Measurements from ENCODE around the gene MEP1A. TPM values are rescaled to one million over a fixed set of nuclear protein-coding genes. Genes with fewer than 3 reads are reported as not detected.
"Not testable (repeated sequence)": the region's sequence is repeated elsewhere in the genome, so short reads cannot be mapped to it uniquely, and the experiment has no call there.

The MEP1A gene
- total RNA-seq, 4 donors from 2014 or later = not detected

DNA sequence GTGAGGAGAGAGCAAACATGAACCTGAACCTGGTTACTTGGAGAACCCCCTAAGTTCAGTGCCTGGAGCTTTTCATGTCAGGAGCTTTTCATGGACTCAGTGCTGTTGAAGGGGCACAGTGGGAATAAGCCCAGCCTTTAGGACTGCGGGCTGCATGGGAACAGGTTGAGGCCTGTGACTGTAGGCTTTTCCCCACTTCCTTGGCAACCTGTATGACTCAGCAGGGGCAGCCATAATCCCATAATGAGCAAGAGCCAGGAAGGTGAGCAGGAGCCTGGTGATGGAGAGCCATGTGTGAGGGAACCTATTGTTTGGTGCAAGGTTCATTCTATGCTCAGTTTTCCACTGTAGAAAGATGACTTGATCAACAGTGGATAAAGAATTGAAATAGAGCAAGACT, 23.4 kb downstream of the MEP1A start:
- no peak for ATAC-seq
- Histone ChIP-seq H3K27ac (no peak overlapping the region), H3K9me3 (no peaks in the 10 kb centered on the region), H3K36me3 (no peaks in the 10 kb centered on the region), H3K4me3 (no peak overlapping the region), H3K27me3 (peaks cover 14% of the 10 kb centered on the region), H3K4me1 (no peaks in the 10 kb centered on the region)
- 87% methylated on average over 1 of the region's 1 CpG; no CpG with 5 or more reads in 1 of the 2 donors for WGBS, 2 donors (ENCODE audit: low coverage in 1 of 2)
- TF ChIP-seq POLR2AphosphoS5 (IDR thresholded peaks at IDR 0.05) (no peak), EP300 (IDR thresholded peaks at IDR 0.05) (no peak), POLR2A (IDR thresholded peaks at IDR 0.05) (no peak)
- TF ChIP-seq, protein P1, sequence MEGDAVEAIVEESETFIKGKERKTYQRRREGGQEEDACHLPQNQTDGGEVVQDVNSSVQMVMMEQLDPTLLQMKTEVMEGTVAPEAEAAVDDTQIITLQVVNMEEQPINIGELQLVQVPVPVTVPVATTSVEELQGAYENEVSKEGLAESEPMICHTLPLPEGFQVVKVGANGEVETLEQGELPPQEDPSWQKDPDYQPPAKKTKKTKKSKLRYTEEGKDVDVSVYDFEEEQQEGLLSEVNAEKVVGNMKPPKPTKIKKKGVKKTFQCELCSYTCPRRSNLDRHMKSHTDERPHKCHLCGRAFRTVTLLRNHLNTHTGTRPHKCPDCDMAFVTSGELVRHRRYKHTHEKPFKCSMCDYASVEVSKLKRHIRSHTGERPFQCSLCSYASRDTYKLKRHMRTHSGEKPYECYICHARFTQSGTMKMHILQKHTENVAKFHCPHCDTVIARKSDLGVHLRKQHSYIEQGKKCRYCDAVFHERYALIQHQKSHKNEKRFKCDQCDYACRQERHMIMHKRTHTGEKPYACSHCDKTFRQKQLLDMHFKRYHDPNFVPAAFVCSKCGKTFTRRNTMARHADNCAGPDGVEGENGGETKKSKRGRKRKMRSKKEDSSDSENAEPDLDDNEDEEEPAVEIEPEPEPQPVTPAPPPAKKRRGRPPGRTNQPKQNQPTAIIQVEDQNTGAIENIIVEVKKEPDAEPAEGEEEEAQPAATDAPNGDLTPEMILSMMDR (IDR thresholded peaks at IDR 0.05) = no peak

DNA sequence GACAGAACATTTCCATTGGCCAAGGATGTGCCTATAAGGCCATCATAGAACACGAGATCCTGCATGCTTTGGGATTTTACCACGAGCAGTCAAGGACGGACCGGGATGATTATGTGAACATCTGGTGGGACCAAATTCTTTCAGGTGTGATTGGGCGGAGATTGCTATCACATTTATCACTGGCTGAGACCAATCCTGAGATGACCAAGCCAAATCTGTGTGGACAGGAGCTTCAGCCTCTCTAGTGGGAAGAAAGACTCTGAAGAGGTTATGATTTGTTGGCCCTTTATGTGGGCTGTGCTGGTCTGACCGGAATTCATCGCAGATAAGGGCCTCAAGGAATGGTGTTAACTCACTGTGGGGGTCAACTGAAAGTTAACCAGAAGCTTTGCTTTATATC, 26.4 kb downstream of the MEP1A start:
- WGBS, 2 donors (ENCODE audit: low coverage in 1 of 2) = 68 to 83% methylated on average over 3 to 4 of the region's 7 CpGs
- Histone ChIP-seq H3K9me3 (no peaks in the 10 kb centered on the region), H3K36me3 (no peaks in the 10 kb centered on the region), H3K27me3 (peaks cover 9% of the 10 kb centered on the region), H3K4me1 (no peaks in the 10 kb centered on the region), H3K4me3 (no peak overlapping the region), H3K27ac (no peak overlapping the region)
- ATAC-seq = no peak
- TF ChIP-seq POLR2A (IDR thresholded peaks at IDR 0.05) = no peak
- no peak for TF ChIP-seq EP300 (IDR thresholded peaks at IDR 0.05)
- TF ChIP-seq, protein P1 (IDR thresholded peaks at IDR 0.05) = no peak
- TF ChIP-seq POLR2AphosphoS5 (IDR thresholded peaks at IDR 0.05) = no peak

DNA sequence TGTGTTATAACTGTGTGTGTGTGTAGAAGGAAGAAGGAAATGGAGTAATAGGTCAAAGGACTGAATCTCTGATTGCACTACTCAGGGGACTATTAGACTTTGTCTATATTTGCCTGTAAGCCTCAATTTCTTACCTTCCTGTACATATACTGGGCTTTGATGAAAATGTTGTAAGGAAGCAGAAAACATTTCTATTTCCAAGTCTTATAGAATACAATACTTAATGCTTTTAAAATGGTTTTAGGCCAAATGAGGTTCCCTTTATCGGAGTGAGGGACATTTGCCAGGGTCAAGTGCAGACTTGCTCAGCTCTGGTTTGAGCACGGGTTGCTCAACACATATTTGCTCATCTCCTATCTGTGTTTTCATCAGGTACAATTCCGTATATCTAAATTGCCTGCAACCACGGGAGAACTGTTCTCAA, 28.3 kb downstream of the MEP1A start:
- Histone ChIP-seq H3K4me3 (no peak overlapping the region), H3K4me1 (no peaks in the 10 kb centered on the region), H3K36me3 (no peaks in the 10 kb centered on the region), H3K27ac (no peak overlapping the region), H3K9me3 (no peaks in the 10 kb centered on the region), H3K27me3 (no peaks in the 10 kb centered on the region)
- no peak for TF ChIP-seq POLR2A (IDR thresholded peaks at IDR 0.05)
- no peak for TF ChIP-seq EP300 (IDR thresholded peaks at IDR 0.05)
- no peak for TF ChIP-seq POLR2AphosphoS5 (IDR thresholded peaks at IDR 0.05)
- TF ChIP-seq, protein P1 (IDR thresholded peaks at IDR 0.05) = no peak
- ATAC-seq = no peak
- 75 to 91% methylated on average over 4 of the region's 4 CpGs for WGBS, 2 donors (ENCODE audit: low coverage in 1 of 2)

DNA sequence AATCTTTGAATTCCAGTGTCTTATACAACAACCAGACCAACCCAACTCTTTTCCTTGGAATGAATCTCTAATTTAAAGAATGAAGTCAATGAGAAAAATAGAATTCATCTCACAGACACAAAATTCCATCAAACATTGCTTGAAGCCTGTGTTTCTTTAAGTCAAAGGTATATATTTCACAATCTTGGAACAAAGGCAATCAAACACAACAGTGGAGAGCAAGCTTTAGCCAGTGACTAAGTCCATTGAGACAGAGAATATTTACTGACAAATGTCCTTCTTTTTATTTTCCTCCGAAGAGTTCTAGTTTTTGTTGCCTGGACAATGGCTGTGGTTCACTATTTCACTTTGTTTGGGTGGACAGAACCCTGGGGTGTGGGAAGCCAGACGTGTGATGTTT, 35.8 kb downstream of the MEP1A start:
- no peaks in the 10 kb centered on the region for H3K9me3 ChIP-seq
- H3K27me3 ChIP-seq = no peaks in the 10 kb centered on the region
- no peak for TF ChIP-seq POLR2A (IDR thresholded peaks at IDR 0.05)
- no peak for TF ChIP-seq POLR2AphosphoS5 (IDR thresholded peaks at IDR 0.05)
- TF ChIP-seq EP300 (IDR thresholded peaks at IDR 0.05) = no peak
- TF ChIP-seq, protein P1 (IDR thresholded peaks at IDR 0.05) = no peak
- no peak overlapping the region for H3K27ac ChIP-seq
- 72% methylated on average over 2 of the region's 2 CpGs; no CpG with 5 or more reads in 1 of the 2 donors for WGBS, 2 donors (ENCODE audit: low coverage in 1 of 2)
- H3K4me3 ChIP-seq = no peak overlapping the region
- ATAC-seq = no peak
- no peaks in the 10 kb centered on the region for H3K36me3 ChIP-seq
- no peaks in the 10 kb centered on the region for H3K4me1 ChIP-seq

DNA sequence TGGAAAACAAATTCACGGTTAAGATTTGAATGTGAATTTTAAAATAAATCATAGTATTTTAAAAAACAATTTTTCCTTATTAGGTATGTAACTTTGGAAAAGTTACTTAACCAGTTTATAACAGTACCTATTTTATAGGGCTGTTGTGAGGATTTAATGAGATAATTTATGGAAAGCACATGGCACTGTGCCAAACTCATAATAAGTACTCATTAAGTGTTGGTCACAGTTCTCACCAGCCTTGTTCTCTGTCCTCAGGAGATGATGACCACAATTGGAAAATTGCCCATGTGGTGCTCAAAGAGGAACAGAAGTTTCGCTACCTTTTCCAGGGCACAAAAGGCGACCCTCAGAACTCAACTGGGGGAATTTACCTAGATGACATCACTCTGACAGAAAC, 39.6 kb downstream of the MEP1A start:
- TF ChIP-seq POLR2AphosphoS5 (IDR thresholded peaks at IDR 0.05) (no peak), POLR2A (IDR thresholded peaks at IDR 0.05) (no peak), EP300 (IDR thresholded peaks at IDR 0.05) (no peak)
- TF ChIP-seq, protein P1 (IDR thresholded peaks at IDR 0.05) = no peak
- no peak for ATAC-seq
- Histone ChIP-seq H3K27me3 (no peaks in the 10 kb centered on the region), H3K9me3 (no peaks in the 10 kb centered on the region), H3K4me3 (no peak overlapping the region), H3K36me3 (no peaks in the 10 kb centered on the region), H3K4me1 (no peaks in the 10 kb centered on the region), H3K27ac (no peak overlapping the region)
- 73 to 83% methylated on average over 2 of the region's 3 CpGs for WGBS, 2 donors (ENCODE audit: low coverage in 1 of 2)

DNA sequence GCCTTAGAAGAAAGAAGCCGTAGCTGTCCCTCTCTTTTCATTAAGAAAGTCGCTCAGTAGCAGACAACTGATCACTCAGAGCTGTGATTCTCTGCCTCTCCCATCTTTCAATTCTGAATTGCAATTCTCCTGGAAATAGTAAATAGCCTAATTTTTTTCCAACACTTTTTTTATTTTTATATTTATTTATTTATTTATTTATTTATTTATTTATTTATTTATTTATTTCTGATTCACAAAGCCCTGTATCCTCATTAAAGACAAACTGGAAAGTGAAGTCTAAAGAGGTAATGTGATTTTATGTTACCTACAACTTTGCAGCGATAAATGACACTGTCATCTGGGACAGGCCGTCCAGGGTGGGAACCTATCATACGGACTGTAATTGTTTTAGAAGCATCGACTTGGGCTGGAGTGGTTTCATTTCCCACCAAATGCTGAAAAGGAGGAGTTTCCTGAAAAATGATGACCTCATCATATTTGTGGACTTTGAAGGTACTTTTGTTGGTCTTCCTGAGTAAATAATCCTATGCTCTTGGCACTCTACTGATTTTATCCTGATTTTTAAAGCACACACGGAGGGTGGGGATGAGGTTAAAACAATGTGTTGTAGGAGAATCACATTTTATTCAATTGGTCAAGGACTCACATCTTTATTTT, 41.2 kb downstream of the MEP1A start:
- WGBS, 2 donors (ENCODE audit: low coverage in 1 of 2) = 58 to 82% methylated on average over 6 to 7 of the region's 7 CpGs
- not testable (repeated sequence) for H3K36me3 ChIP-seq, H3K4me3 ChIP-seq, H3K4me1 ChIP-seq, ATAC-seq, H3K27me3 ChIP-seq, H3K9me3 ChIP-seq, H3K27ac ChIP-seq

DNA sequence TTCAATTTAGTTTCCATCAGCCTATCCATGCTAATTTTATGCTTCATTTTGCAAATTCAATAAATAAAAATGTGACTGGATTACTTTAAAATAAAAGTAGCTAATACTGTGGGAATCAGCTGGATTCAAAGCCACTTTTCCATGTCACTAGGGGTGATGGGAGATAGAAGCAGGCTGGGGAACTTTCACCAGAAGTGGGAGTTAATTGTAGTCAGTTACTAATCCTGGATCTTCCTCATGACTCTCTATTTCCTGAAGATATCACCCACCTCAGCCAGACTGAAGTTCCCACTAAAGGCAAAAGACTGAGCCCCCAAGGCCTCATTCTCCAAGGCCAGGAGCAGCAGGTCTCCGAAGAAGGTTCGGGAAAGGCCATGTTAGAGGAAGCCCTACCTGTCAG, 41.8 kb downstream of the MEP1A start:
- H3K4me1 ChIP-seq, H3K4me3 ChIP-seq, H3K36me3 ChIP-seq, ATAC-seq, H3K9me3 ChIP-seq, H3K27me3 ChIP-seq, H3K27ac ChIP-seq: not testable (repeated sequence)
- WGBS, 2 donors (ENCODE audit: low coverage in 1 of 2) = 93% methylated on average over 2 of the region's 2 CpGs; no CpG with 5 or more reads in 1 of the 2 donors

Data from gastroesophageal sphincter (tissue), 4 donors.